SK-N-SH treated with all-trans-retinoic acid at 6 μM for 48 hours (cell line): ENCODE data around the gene PARD3B.

Experiments used
- ATAC-seq: fragments of 200-7000 bp; cut with Tn5 transposase; 3 replicates; pipeline ENCODE4 v1.9.1; 2020; ENCODE audit warnings: mild to moderate bottlenecking, moderate library complexity
- ARNTL ChIP-seq: fragments of 450-650 bp; formaldehyde crosslinking; IDR thresholded peaks from 2 replicates; pipeline ENCODE4 v1.5.0; 2020; ENCODE audit warnings: low read depth, mild to moderate bottlenecking, moderate library complexity, borderline replicate concordance
- BACH2 ChIP-seq: fragments of 250-450 bp; sonication (Bioruptor Pico); IDR thresholded peaks from 2 replicates; pipeline ENCODE4 v1.9.0; 2021; ENCODE audit warnings: mild to moderate bottlenecking, borderline replicate concordance
- CSDC2 ChIP-seq: fragments of 250-450 bp; sonication (Bioruptor Pico); IDR thresholded peaks from 2 replicates; pipeline ENCODE4 v1.5.0; 2020; ENCODE audit warnings: mild to moderate bottlenecking, moderate library complexity
- ESRRG ChIP-seq: fragments of 250-450 bp; sonication (Bioruptor Pico); IDR thresholded peaks from 2 replicates; pipeline ENCODE4 v1.6.1; 2021; ENCODE audit warnings: mild to moderate bottlenecking
- ISL1 ChIP-seq: fragments of 250-450 bp; sonication (Bioruptor Pico); IDR thresholded peaks from 2 replicates; pipeline ENCODE4 v2.1.2; 2022; ENCODE audit warnings: mild to moderate bottlenecking, moderate library complexity
- OSR1 ChIP-seq: fragments of 250-450 bp; sonication (Bioruptor Pico); IDR thresholded peaks from 2 replicates; pipeline ENCODE4 v1.8.0; 2022; ENCODE audit warnings: moderate library complexity, mild to moderate bottlenecking, inconsistent platforms
- PPARA ChIP-seq: fragments of 250-450 bp; sonication (Bioruptor Pico); IDR thresholded peaks from 2 replicates; pipeline ENCODE4 v1.5.0; 2020; ENCODE audit warnings: mild to moderate bottlenecking, borderline replicate concordance
- RARB ChIP-seq: fragments of 250-450 bp; sonication (Bioruptor Pico); IDR thresholded peaks from 2 replicates; pipeline ENCODE4 v1.8.0; 2021; ENCODE audit warnings: mild to moderate bottlenecking, moderate library complexity
- SNAI2 ChIP-seq: fragments of 250-450 bp; sonication (Bioruptor Pico); IDR thresholded peaks from 2 replicates; pipeline ENCODE4 v1.5.0; 2020; ENCODE audit warnings: mild to moderate bottlenecking, moderate library complexity
- TCF4 ChIP-seq: fragments of 250-450 bp; sonication (Bioruptor Pico); IDR thresholded peaks from 2 replicates; pipeline ENCODE4 v1.8.0; 2021; ENCODE audit warnings: mild to moderate bottlenecking, moderate library complexity, borderline replicate concordance
- TOX ChIP-seq: fragments of 250-450 bp; sonication (Bioruptor Pico); IDR thresholded peaks from 2 replicates; pipeline ENCODE4 v1.8.0; 2021; ENCODE audit warnings: mild to moderate bottlenecking, moderate library complexity, borderline replicate concordance
- ZFP3 ChIP-seq: fragments of 250-450 bp; sonication (Bioruptor Pico); IDR thresholded peaks from 2 replicates; pipeline ENCODE4 v1.5.0; 2020; ENCODE audit warnings: mild to moderate bottlenecking, moderate library complexity
- ZFP30 ChIP-seq: fragments of 450-650 bp; formaldehyde crosslinking; IDR thresholded peaks from 2 replicates; pipeline ENCODE4 v1.5.0; 2022; ENCODE audit warnings: mild to moderate bottlenecking, moderate library complexity
- ZNF565 ChIP-seq: fragments of 450-650 bp; formaldehyde crosslinking; conservative IDR thresholded peaks from 2 replicates; pipeline ENCODE4 v1.5.0; 2020; ENCODE audit warnings: low read depth, mild to moderate bottlenecking, moderate library complexity
- ZNF70 ChIP-seq: fragments of 450-650 bp; formaldehyde crosslinking; IDR thresholded peaks from 2 replicates; pipeline ENCODE4 v1.5.0; 2020; ENCODE audit warnings: mild to moderate bottlenecking, moderate library complexity
- TF ChIP-seq, protein P1 (sequence below): fragments of 250-450 bp; sonication (Bioruptor Pico); IDR thresholded peaks from 2 replicates; pipeline ENCODE4 v1.5.1; 2021; ENCODE audit warnings: mild to moderate bottlenecking, moderate library complexity
- TF ChIP-seq, protein P2 (sequence below): fragments of 250-450 bp; sonication (Bioruptor Pico); IDR thresholded peaks from 2 replicates; pipeline ENCODE4 v1.5.0; 2020; ENCODE audit warnings: mild to moderate bottlenecking, moderate library complexity
- TF ChIP-seq, protein P3 (sequence below): fragments of 250-450 bp; sonication (Bioruptor Pico); IDR thresholded peaks from 2 replicates; pipeline ENCODE4 v1.5.1; 2020; ENCODE audit warnings: low read depth, mild to moderate bottlenecking, moderate library complexity
- TF ChIP-seq, protein P4 (sequence below): fragments of 250-450 bp; sonication (Bioruptor Pico); IDR thresholded peaks from 2 replicates; pipeline ENCODE4 v1.8.0; 2020; ENCODE audit warnings: mild to moderate bottlenecking, moderate library complexity, borderline replicate concordance

The PARD3B gene

DNA sequence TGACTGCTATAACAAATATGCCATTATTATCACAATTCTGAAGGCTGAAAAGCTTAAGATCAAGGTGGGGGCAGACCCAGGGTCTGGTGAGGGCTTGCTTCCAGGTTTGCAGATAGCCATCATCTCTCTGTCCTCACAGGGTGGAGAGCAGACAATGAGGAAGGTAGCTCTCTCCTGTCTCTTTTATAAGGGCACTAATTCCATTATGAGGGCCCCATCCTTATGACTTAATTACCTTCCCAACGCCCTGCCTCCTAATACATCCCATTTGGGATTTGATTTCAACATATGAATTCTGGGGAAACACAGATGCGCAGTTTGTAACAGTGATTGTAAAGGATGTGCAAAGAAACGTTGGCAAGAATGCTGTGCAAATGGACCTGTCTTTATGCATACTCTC is 44.8 kb downstream of the PARD3B start:
- ATAC-seq, result no peak
- TF ChIP-seq, protein P1, sequence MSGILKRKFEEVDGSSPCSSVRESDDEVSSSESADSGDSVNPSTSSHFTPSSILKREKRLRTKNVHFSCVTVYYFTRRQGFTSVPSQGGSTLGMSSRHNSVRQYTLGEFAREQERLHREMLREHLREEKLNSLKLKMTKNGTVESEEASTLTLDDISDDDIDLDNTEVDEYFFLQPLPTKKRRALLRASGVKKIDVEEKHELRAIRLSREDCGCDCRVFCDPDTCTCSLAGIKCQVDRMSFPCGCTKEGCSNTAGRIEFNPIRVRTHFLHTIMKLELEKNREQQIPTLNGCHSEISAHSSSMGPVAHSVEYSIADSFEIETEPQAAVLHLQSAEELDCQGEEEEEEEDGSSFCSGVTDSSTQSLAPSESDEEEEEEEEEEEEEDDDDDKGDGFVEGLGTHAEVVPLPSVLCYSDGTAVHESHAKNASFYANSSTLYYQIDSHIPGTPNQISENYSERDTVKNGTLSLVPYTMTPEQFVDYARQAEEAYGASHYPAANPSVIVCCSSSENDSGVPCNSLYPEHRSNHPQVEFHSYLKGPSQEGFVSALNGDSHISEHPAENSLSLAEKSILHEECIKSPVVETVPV (CRISPR knock-in tag), result no peak
- TF ChIP-seq, protein P2, sequence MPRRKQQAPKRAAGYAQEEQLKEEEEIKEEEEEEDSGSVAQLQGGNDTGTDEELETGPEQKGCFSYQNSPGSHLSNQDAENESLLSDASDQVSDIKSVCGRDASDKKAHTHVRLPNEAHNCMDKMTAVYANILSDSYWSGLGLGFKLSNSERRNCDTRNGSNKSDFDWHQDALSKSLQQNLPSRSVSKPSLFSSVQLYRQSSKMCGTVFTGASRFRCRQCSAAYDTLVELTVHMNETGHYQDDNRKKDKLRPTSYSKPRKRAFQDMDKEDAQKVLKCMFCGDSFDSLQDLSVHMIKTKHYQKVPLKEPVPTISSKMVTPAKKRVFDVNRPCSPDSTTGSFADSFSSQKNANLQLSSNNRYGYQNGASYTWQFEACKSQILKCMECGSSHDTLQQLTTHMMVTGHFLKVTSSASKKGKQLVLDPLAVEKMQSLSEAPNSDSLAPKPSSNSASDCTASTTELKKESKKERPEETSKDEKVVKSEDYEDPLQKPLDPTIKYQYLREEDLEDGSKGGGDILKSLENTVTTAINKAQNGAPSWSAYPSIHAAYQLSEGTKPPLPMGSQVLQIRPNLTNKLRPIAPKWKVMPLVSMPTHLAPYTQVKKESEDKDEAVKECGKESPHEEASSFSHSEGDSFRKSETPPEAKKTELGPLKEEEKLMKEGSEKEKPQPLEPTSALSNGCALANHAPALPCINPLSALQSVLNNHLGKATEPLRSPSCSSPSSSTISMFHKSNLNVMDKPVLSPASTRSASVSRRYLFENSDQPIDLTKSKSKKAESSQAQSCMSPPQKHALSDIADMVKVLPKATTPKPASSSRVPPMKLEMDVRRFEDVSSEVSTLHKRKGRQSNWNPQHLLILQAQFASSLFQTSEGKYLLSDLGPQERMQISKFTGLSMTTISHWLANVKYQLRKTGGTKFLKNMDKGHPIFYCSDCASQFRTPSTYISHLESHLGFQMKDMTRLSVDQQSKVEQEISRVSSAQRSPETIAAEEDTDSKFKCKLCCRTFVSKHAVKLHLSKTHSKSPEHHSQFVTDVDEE, result no peak
- TF ChIP-seq ZFP30 (CRISPR knock-in tag) (no peak), ZNF565 (CRISPR knock-in tag) (no peak), TCF4 (CRISPR knock-in tag) (no peak), PPARA (CRISPR knock-in tag) (no peak), ARNTL (CRISPR knock-in tag) (no peak), ZFP3 (CRISPR knock-in tag) (no peak), TOX (CRISPR knock-in tag) (no peak)
- TF ChIP-seq, protein P3, sequence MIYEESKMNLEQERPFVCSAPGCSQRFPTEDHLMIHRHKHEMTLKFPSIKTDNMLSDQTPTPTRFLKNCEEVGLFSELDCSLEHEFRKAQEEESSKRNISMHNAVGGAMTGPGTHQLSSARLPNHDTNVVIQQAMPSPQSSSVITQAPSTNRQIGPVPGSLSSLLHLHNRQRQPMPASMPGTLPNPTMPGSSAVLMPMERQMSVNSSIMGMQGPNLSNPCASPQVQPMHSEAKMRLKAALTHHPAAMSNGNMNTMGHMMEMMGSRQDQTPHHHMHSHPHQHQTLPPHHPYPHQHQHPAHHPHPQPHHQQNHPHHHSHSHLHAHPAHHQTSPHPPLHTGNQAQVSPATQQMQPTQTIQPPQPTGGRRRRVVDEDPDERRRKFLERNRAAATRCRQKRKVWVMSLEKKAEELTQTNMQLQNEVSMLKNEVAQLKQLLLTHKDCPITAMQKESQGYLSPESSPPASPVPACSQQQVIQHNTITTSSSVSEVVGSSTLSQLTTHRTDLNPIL (CRISPR knock-in tag), result no peak
- TF ChIP-seq, protein P4, sequence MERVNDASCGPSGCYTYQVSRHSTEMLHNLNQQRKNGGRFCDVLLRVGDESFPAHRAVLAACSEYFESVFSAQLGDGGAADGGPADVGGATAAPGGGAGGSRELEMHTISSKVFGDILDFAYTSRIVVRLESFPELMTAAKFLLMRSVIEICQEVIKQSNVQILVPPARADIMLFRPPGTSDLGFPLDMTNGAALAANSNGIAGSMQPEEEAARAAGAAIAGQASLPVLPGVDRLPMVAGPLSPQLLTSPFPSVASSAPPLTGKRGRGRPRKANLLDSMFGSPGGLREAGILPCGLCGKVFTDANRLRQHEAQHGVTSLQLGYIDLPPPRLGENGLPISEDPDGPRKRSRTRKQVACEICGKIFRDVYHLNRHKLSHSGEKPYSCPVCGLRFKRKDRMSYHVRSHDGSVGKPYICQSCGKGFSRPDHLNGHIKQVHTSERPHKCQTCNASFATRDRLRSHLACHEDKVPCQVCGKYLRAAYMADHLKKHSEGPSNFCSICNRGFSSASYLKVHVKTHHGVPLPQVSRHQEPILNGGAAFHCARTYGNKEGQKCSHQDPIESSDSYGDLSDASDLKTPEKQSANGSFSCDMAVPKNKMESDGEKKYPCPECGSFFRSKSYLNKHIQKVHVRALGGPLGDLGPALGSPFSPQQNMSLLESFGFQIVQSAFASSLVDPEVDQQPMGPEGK, result no peak
- TF ChIP-seq, all 23 proteins: peak for 0

DNA sequence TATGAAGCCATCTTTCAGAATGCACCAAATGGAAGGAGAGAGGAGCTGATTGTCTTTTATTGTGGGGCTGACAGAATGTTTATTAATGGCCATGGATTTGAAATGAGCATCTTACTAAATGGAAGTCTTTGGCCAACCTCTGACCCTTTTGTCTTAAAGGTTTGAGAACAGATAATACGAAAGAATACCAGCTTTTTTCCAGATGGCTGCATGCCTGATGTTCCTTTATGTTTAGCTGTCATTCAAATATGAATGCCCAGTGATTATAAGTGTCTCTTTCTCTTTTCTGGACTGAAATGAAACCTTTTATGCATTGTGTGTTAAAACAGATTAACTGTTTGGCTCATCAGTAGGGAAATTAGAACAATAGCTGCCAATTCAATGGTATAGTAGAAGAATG is 46.0 kb downstream of the PARD3B start:
- no peak for TF ChIP-seq CSDC2
- no peak for TF ChIP-seq BACH2 (CRISPR knock-in tag)
- TF ChIP-seq OSR1 (CRISPR knock-in tag), result no peak
- no peak for TF ChIP-seq ZFP30 (CRISPR knock-in tag)
- no peak for TF ChIP-seq PPARA (CRISPR knock-in tag)
- TF ChIP-seq, protein P4, result no peak
- no peak for TF ChIP-seq TOX (CRISPR knock-in tag)
- no peak for TF ChIP-seq ESRRG (CRISPR knock-in tag)
- TF ChIP-seq TCF4 (CRISPR knock-in tag), result no peak
- TF ChIP-seq SNAI2, result no peak
- no peak for TF ChIP-seq ZNF70 (CRISPR knock-in tag)
- TF ChIP-seq RARB, result no peak
- TF ChIP-seq ISL1 (CRISPR knock-in tag), result no peak

DNA sequence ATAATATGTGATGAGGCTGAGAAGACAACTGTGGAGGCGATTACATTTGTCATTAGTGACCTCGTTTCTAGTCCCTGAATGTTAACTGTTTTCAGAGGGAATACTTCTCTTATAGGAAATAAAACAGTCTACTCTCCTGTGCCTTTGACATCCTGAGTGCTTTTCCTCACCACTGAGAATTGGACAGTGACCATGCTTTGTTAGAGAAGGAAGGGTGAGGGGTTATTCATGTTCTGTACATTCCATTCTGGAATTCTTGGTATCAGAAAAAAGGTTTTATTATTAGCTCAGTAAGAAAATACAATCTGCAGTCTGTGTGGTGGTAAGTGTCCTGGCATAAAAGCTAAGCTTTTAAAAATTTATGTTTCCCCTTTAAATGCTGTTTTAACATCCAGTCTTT is 58.8 kb downstream of the PARD3B start:
- TF ChIP-seq CSDC2 (no peak), ISL1 (CRISPR knock-in tag) (0 out of 2 replicates have a peak, but pooled peaks have one; percentile 41)
- peak; percentile 60 for ATAC-seq

More for the DNA sequence above, 46.0 kb downstream of the PARD3B start:
- ATAC-seq, result no peak
